K562 (cell line): ENCODE data around the gene SLC18B1. TPM values are rescaled to one million over a fixed set of nuclear protein-coding genes. Genes with fewer than 3 reads are reported as not detected.

ENCODE experiments used
- ATAC-seq: fragments of 200-7000 bp; cut with Tn5 transposase; 3 replicates; pipeline ENCODE4 v1.9.1; 2020; ENCODE audit warnings: moderate library complexity
- BruUV-seq: library from RNA; stranded (reverse); fragments of 400-500 nt; replicated peaks from 2 replicates; lab custom pipeline; 2021; lab: Mats Ljungman, UMichigan
- CTCF ChIA-PET: fragments of 300-600 bp; formaldehyde crosslinking; extraction: SDS; loops from one replicate; lab custom pipeline; 2021; ENCODE audit warnings: low intra/inter-chr PET ratio; lab: Yijun Ruan, JAX
- POLR2A ChIA-PET: fragments of 300-600, 350-650 bp; sonication (Branson Sonifier 250); formaldehyde crosslinking; extraction: SDS; loops from one replicate; lab custom pipeline; 2021; ENCODE audit warnings: antibody characterized with exemption, inconsistent platforms; lab: Yijun Ruan, JAX
- DNase-seq, 4 experiments: peaks; one replicate each; pipeline versions ENCODE4 v3.0.0 to v3.0.0-alpha.2; 2011 to 2018; ENCODE audit warnings: low spot score in 3 of 4, mixed read lengths in 3 of 4; ENCODE audit errors: extremely low read depth in 1 of 4
- FAIRE-seq: peaks from 2 replicates; lab custom pipeline; 2011; peaks lifted over from hg19 to GRCh38; lab: Jason Lieb, UNC
- H2AFZ ChIP-seq: 2 replicates; pipeline ENCODE4 v1.6.0; 2011; ENCODE audit warnings: low read depth, low read length, control low read depth, inconsistent platforms
- H3K27ac ChIP-seq: fragments of 200-600 bp; 3 replicates; pipeline ENCODE4 v1.8.0; 2011; ENCODE audit warnings: low read depth, mild to moderate bottlenecking, control low read depth, inconsistent platforms, low read length, moderate library complexity, mixed read lengths; ENCODE audit errors: extremely low read depth
- H3K27me3 ChIP-seq, 2 experiments: fragments of 300-600 bp in 1 of 2; 2 replicates in 1 of 2; 3 replicates in 1 of 2; pipeline versions ENCODE4 v1.6.0 to v1.8.0; 2011; ENCODE audit warnings: inconsistent platforms in 2 of 2, low read length in 2 of 2, mild to moderate bottlenecking in 1 of 2, mixed read lengths in 1 of 2, moderate library complexity in 1 of 2; ENCODE audit not compliant: control insufficient read depth in 2 of 2, insufficient read depth in 2 of 2
- H3K36me3 ChIP-seq: fragments of 300-600 bp; 3 replicates; pipeline ENCODE4 v1.8.0; 2011; ENCODE audit warnings: mild to moderate bottlenecking, low read length, inconsistent platforms; ENCODE audit not compliant: control insufficient read depth, insufficient read depth
- H3K4me1 ChIP-seq, 2 experiments: fragments of 200-600 bp in 1 of 2; replicated peaks in 1 of 2; 2 replicates in 1 of 2; 3 replicates in 1 of 2; pipeline versions ENCODE4 v1.5.1 to v1.8.0; 2011; ENCODE audit warnings: inconsistent platforms in 2 of 2, low read length in 2 of 2, mild to moderate bottlenecking in 1 of 2, mixed read lengths in 1 of 2, moderate library complexity in 1 of 2; ENCODE audit not compliant: control insufficient read depth in 2 of 2, insufficient read depth in 2 of 2
- H3K4me2 ChIP-seq: 2 replicates; pipeline ENCODE4 v1.6.1; 2011; ENCODE audit warnings: low read length, control low read depth, inconsistent platforms, mixed read lengths; ENCODE audit not compliant: insufficient read depth
- H3K4me3 ChIP-seq: fragments of 200-600 bp; sonication (generic), shearing (Covaris generic); 2 replicates; pipeline ENCODE4 v1.5.1; 2016; ENCODE audit warnings: control low read depth, inconsistent platforms
- H3K79me2 ChIP-seq: fragments of 200-600 bp; 3 replicates; pipeline ENCODE4 v1.8.0; 2011; ENCODE audit warnings: low read length, inconsistent platforms; ENCODE audit not compliant: control insufficient read depth, insufficient read depth
- H3K9ac ChIP-seq, 2 experiments: 2 replicates each; pipeline versions ENCODE4 v1.6.0 to v1.6.1; 2011; ENCODE audit warnings: low read depth in 2 of 2, low read length in 2 of 2, control low read depth in 1 of 2, inconsistent platforms in 1 of 2, mild to moderate bottlenecking in 1 of 2, mixed read lengths in 1 of 2; ENCODE audit not compliant: insufficient read depth in 1 of 2
- H3K9me1 ChIP-seq: one replicate; pipeline ENCODE4 v1.6.0; 2011; ENCODE audit warnings: inconsistent platforms, mild to moderate bottlenecking, low read length, moderate library complexity; ENCODE audit not compliant: control insufficient read depth, insufficient read depth
- H3K9me3 ChIP-seq: replicated peaks from 2 replicates; pipeline ENCODE4 v1.5.1; 2011; ENCODE audit warnings: low read depth, low read length, inconsistent platforms; ENCODE audit not compliant: control insufficient read depth, insufficient read depth
- H4K20me1 ChIP-seq: replicated peaks from 2 replicates; pipeline ENCODE4 v1.6.1; 2011; ENCODE audit warnings: low read length, inconsistent platforms, mixed read lengths; ENCODE audit not compliant: control insufficient read depth, insufficient read depth
- CAMTA2 ChIP-seq: fragments of 250-450 bp; sonication (Bioruptor Pico); conservative IDR thresholded peaks from 2 replicates; pipeline ENCODE4 v1.5.1; 2022
- CBX1 ChIP-seq: sonication (generic); IDR thresholded peaks from 2 replicates; pipeline ENCODE4 v1.6.1; 2016; ENCODE audit warnings: antibody characterized with exemption, low read depth, mild to moderate bottlenecking
- ETS1 ChIP-seq: conservative IDR thresholded peaks from 2 replicates; pipeline ENCODE4 v1.6.1; 2011; ENCODE audit warnings: low read depth, mild to moderate bottlenecking, low read length; ENCODE audit not compliant: control insufficient read depth
- KDM5B ChIP-seq: fragments of 200-600 bp; sonication (generic); IDR thresholded peaks from 2 replicates; pipeline ENCODE4 v1.6.1; 2012; ENCODE audit warnings: low read depth, mild to moderate bottlenecking, moderate library complexity, low read length, control low read depth, inconsistent platforms; ENCODE audit not compliant: insufficient replicate concordance
- MYBL2 ChIP-seq, 2 experiments: fragments of 450-650 bp in 1 of 2; sonication (generic) in 1 of 2; formaldehyde crosslinking in 1 of 2; IDR thresholded peaks; 2 replicates each; pipeline versions ENCODE4 v1.6.1 to v1.8.1; 2017 to 2022; ENCODE audit warnings: borderline replicate concordance in 1 of 2, inconsistent platforms in 1 of 2, low read depth in 1 of 2, mild to moderate bottlenecking in 1 of 2, missing genetic modification reagents in 1 of 2, moderate library complexity in 1 of 2
- MYC ChIP-seq, 2 experiments: fragments of 250-450 bp in 1 of 2; sonication (Bioruptor Pico) in 1 of 2; IDR thresholded peaks; 2 replicates each; pipeline versions ENCODE4 v1.5.1 to v1.6.1; 2012 to 2021; ENCODE audit warnings: low read depth in 2 of 2, borderline replicate concordance in 1 of 2, improper control_type of control experiment in 1 of 2, low read length in 1 of 2, mild to moderate bottlenecking in 1 of 2, moderate library complexity in 1 of 2
- PHB ChIP-seq: fragments of 250-450 bp; sonication (Bioruptor Pico); IDR thresholded peaks from 2 replicates; pipeline ENCODE4 v1.5.0; 2021
- SAFB ChIP-seq: fragments of 200-400 bp; formaldehyde crosslinking; IDR thresholded peaks from 2 replicates; pipeline ENCODE4 v1.6.1; 2017; ENCODE audit warnings: low read depth, low read length, borderline replicate concordance
- SAFB2 ChIP-seq: fragments of 200-400 bp; formaldehyde crosslinking; IDR thresholded peaks from 2 replicates; pipeline ENCODE4 v1.6.1; 2018; ENCODE audit warnings: borderline replicate concordance, low read length, low read depth, moderate library complexity; ENCODE audit not compliant: severe bottlenecking
- SMARCE1 ChIP-seq: fragments of 450-650 bp; IDR thresholded peaks from 2 replicates; pipeline ENCODE4 v1.7.1; 2016; ENCODE audit warnings: mild to moderate bottlenecking
- TAL1 ChIP-seq: fragments of 450-650 bp; IDR thresholded peaks from 2 replicates; pipeline ENCODE4 v1.6.1; 2016; ENCODE audit warnings: mild to moderate bottlenecking
- TEAD2 ChIP-seq: fragments of 450-650 bp; IDR thresholded peaks from 2 replicates; pipeline ENCODE4 v1.6.1; 2016; ENCODE audit warnings: missing genetic modification characterization, control low read depth, missing compliant biosample characterization
- XRCC5 ChIP-seq: fragments of 200-400 bp; formaldehyde crosslinking; IDR thresholded peaks from 2 replicates; pipeline ENCODE4 v1.6.1; 2017; ENCODE audit warnings: low read depth, mild to moderate bottlenecking, low read length
- ZFP36 ChIP-seq: fragments of 150-350 bp; IDR thresholded peaks from 2 replicates; pipeline ENCODE4 v1.6.1; 2018; ENCODE audit warnings: low read length, low read depth; ENCODE audit not compliant: partially characterized antibody
- ZNF146 ChIP-seq: IDR thresholded peaks from one replicate; pipeline ENCODE4 v1.6.1; 2018; ENCODE audit warnings: missing compliant biosample characterization; ENCODE audit not compliant: unreplicated experiment
- ZNF507 ChIP-seq: conservative IDR thresholded peaks from 2 replicates; pipeline ENCODE4 v1.6.1; 2017; ENCODE audit warnings: missing genetic modification characterization, missing compliant biosample characterization
- WGBS: fragments of 100-300 bp; shearing (Covaris generic); methylation state at CpG from one replicate; pipeline ENCODE4 v1.1.6; 2016; ENCODE audit warnings: low coverage, mixed read lengths; ENCODE audit not compliant: insufficient coverage; ENCODE audit errors: missing lambda C conversion rate; 5-methylcytosine and 5-hydroxymethylcytosine counted together
- in situ Hi-C: fragments of 300-500 bp; cut with MboI; formaldehyde crosslinking; loops from 4 replicates; pipeline ENCODE4 v1.15.0; 2018; ENCODE audit warnings: inconsistent platforms, mixed read lengths
- intact Hi-C: fragments of 100-400 bp; cut with micrococcal nuclease; formaldehyde crosslinking; loops from 2 replicates; pipeline ENCODE4 v1.14.2; 2022
- polyA plus RNA-seq, 8 experiments: library from polyadenylated mRNA; depleted of rRNA in 4 of 8; stranded (reverse) in 5 of 8; unstranded in 3 of 8; fragments of >200 nt; fragmentation: Nextera tagmentation in 2 of 8; fragmentation: Illumina TruSeq in 1 of 8; extraction: Ambion mirVana in 2 of 8; extraction: Trizol in 1 of 8; gene quantifications; 2 replicates each; pipeline versions ENCODE4 v1.2.1 to v1.2.3, GENCODE V29; 2011 to 2014; ENCODE audit warnings: inconsistent platforms in 1 of 8, missing spikeins in 1 of 8
- total RNA-seq, 7 experiments: library from RNA; depleted of rRNA in 6 of 7; stranded (reverse); fragments of >200 nt in 6 of 7; fragmentation: Illumina TruSeq in 2 of 7; extraction: Trizol in 2 of 7; gene quantifications; 2 replicates each; pipeline versions ENCODE4 v1.2.1 to v1.2.3, GENCODE V29; 2011 to 2021; ENCODE audit warnings: low replicate concordance in 1 of 7
- TF ChIP-seq, protein P1 (sequence below): sonication (generic); formaldehyde crosslinking; IDR thresholded peaks from 2 replicates; pipeline ENCODE4 v1.8.0; 2022; ENCODE audit warnings: mild to moderate bottlenecking, missing genetic modification reagents
- TF ChIP-seq, protein P2 (sequence below): fragments of 450-650 bp; IDR thresholded peaks from 2 replicates; pipeline ENCODE4 v1.6.1; 2017; ENCODE audit warnings: mild to moderate bottlenecking, moderate library complexity

SLC18B1 gene
- total and polyA plus RNA-seq, 9 of the 15 experiments (the other 6 are each of a cell fraction or from before 2014, with no cell fraction given), result 10.4 to 49.1 (median 32.0) TPM

DNA sequence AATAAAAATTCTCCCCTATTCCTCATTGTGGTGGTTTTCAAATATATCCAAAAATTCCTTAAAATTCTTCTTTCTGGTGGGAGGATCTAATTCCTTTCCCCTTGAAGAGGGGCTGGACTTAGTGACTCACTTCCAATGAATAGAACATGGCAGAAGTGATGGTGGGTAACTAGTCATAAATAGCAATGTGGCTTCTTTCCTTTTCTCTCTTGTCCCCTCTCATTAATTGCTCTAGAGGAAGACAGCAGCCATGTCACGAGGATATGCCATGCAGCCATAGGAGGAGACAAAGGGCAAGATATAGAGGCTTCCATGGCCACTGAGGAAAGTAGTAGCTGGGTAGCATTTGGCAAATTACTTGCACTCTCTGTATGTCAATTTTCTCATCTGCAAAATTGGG lies 46.6 kb downstream of the SLC18B1 start:
- POLR2A ChIA-PET, result no interaction called here
- ATAC-seq (0 out of 3 replicates have a peak, but pooled peaks have one; percentile 28), DNase-seq (no peak), FAIRE-seq (no peak)
- H3K9me1 ChIP-seq, result no peaks in the 10 kb centered on the region
- H3K27ac ChIP-seq, result no peak overlapping the region
- H2AFZ ChIP-seq, result no peak overlapping the region
- H3K27me3 ChIP-seq, result peaks cover 0 to 2% of the 10 kb centered on the region in 2 experiments; a peak in 2 of 5 replicates
- intact Hi-C loops, result no loop called here
- H3K9me3 ChIP-seq, result no peaks in the 10 kb centered on the region
- no peak overlapping the region for H3K4me2 ChIP-seq
- no peaks in the 10 kb centered on the region for H3K4me1 ChIP-seq
- H3K36me3 ChIP-seq, result no peaks in the 10 kb centered on the region
- H3K9ac ChIP-seq, result no peak overlapping the region
- no peak overlapping the region for H3K4me3 ChIP-seq
- in situ Hi-C loops, result loop anchor here (25.0 kb wide), 2 partner anchors 215 to 465 kb away; partner anchors contain the start of gene TAAR9
- CTCF ChIA-PET, result no interaction called here
- no peaks in the 10 kb centered on the region for H3K79me2 ChIP-seq
- no TSS peak for BruUV-seq
- no peaks in the 10 kb centered on the region for H4K20me1 ChIP-seq
- WGBS, result 0% methylated on average over 1 of the region's 1 CpG
- TF ChIP-seq MYBL2 (IDR thresholded peaks at IDR 0.05; ENCODE audit: low read depth) (no peak), MYBL2 (CRISPR knock-in tag; IDR thresholded peaks at IDR 0.05; ENCODE audit: borderline replicate concordance) (no peak), ZNF146 (CRISPR knock-in tag) (no peak), TEAD2 (tag) (no peak), CAMTA2 (CRISPR knock-in tag) (no peak), PHB (no peak), TAL1 (no peak), ETS1 (no peak), KDM5B (no peak), MYC (IDR thresholded peaks at IDR 0.05; ENCODE audit: low read depth, low read length) (no peak), MYC (CRISPR knock-in tag; IDR thresholded peaks at IDR 0.05; ENCODE audit: borderline replicate concordance, low read depth) (no peak), XRCC5 (no peak), SAFB (no peak), SMARCE1 (no peak), SAFB2 (no peak), CBX1 (no peak), ZNF507 (tag) (no peak), ZFP36 (no peak)
- TF ChIP-seq, protein P1, sequence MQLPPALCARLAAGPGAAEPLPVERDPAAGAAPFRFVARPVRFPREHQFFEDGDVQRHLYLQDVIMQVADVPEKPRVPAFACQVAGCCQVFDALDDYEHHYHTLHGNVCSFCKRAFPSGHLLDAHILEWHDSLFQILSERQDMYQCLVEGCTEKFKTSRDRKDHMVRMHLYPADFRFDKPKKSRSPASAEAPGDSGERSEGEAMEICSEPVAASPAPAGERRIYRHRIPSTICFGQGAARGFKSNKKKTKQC, result no peak
- TF ChIP-seq, protein P2, sequence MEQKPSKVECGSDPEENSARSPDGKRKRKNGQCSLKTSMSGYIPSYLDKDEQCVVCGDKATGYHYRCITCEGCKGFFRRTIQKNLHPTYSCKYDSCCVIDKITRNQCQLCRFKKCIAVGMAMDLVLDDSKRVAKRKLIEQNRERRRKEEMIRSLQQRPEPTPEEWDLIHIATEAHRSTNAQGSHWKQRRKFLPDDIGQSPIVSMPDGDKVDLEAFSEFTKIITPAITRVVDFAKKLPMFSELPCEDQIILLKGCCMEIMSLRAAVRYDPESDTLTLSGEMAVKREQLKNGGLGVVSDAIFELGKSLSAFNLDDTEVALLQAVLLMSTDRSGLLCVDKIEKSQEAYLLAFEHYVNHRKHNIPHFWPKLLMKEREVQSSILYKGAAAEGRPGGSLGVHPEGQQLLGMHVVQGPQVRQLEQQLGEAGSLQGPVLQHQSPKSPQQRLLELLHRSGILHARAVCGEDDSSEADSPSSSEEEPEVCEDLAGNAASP, result no peak
